Psoas muscle (tissue), 8 donors: ENCODE measurements around the gene SOX3. TPM values are rescaled to one million over a fixed set of nuclear protein-coding genes. Genes with fewer than 3 reads are reported as not detected.

Experiments
- ATAC-seq, 4 donors: fragments of 200-7000 bp; cut with Tn5 transposase; one replicate each; pipeline ENCODE4 v1.9.1; 2020; ENCODE audit warnings: moderate library complexity in 3 of 4, mild to moderate bottlenecking in 2 of 4
- DNase-seq, 2 donors: peaks; one replicate each; pipeline ENCODE4 v3.0.0-alpha.2; 2020
- H3K27ac ChIP-seq: fragments of 200-600 bp; one replicate; pipeline ENCODE4 v1.8.0; 2022
- H3K27me3 ChIP-seq, 3 donors: fragments of 200-600 bp in 1 of 3; one replicate each; pipeline versions ENCODE4 v1.6.1 to v1.8.0; 2013 to 2022; ENCODE audit warnings: low read length in 2 of 3, mild to moderate bottlenecking in 2 of 3, moderate library complexity in 1 of 3; ENCODE audit not compliant: insufficient read depth in 3 of 3
- H3K36me3 ChIP-seq, 2 donors: fragments of 200-600 bp in 1 of 2; one replicate each; pipeline versions ENCODE4 v1.6.1 to v1.8.0; 2013 to 2022; ENCODE audit warnings: low read depth in 1 of 2, mild to moderate bottlenecking in 1 of 2, moderate library complexity in 1 of 2; ENCODE audit not compliant: insufficient read depth in 1 of 2
- H3K4me1 ChIP-seq: fragments of 200-600 bp; one replicate; pipeline ENCODE4 v1.8.0; 2022
- H3K4me3 ChIP-seq: fragments of 200-600 bp; one replicate; pipeline ENCODE4 v1.8.0; 2022; ENCODE audit warnings: mild to moderate bottlenecking
- H3K9me3 ChIP-seq: fragments of 200-600 bp; one replicate; pipeline ENCODE4 v1.8.0; 2022
- WGBS, 3 donors: extraction: QIAGEN DNeasy Blood & Tissue Kit; methylation state at CpG; one replicate each; pipeline versions ENCODE4 v1.1.6 to v1.1.7; 2013; 5-methylcytosine and 5-hydroxymethylcytosine counted together
- intact Hi-C, 2 donors: fragments of 100-400 bp; cut with DNase I; formaldehyde crosslinking; loops; one replicate each; pipeline versions ENCODE4 v1.11.0 to v1.14.2; 2022
- polyA plus RNA-seq, 3 donors: library from polyadenylated mRNA; stranded (reverse); fragments of 200-250 nt; gene quantifications; one replicate each; pipeline ENCODE4 v1.2.3, GENCODE V29; 2013
- total RNA-seq, 4 donors: library from RNA; stranded (reverse); fragmentation: NEBNext Ultra II Directional in 2 of 4; extraction: Animal tissue kit (Norgen Biotek cat#: 25700) in 2 of 4; gene quantifications; one replicate each; pipeline versions ENCODE4 v1.2.1 to v1.2.4, GENCODE V29; 2021 to 2023
- TF ChIP-seq, protein P1 (sequence below): fragments of 200-600 bp; IDR thresholded peaks from one replicate; pipeline ENCODE4 v1.8.0; 2022; ENCODE audit warnings: antibody characterized with exemption
- donor health status: healthy with polysubstance abuse.
- donor health status: DM: no; HTN: no; CAD: no; lungs with moderate emphysema.
- donor health status: Bipolar disorder and iron deficiency.
- donor health status: healthy.
- donor health status: DM: yes; HTN: yes; CAD: no.
- donor health status: DM: no; HTN: no; CAD: no.
- donor health status: DM: no; HTN: no; CAD: no.
- donor health status: DM: yes; HTN: yes; CAD: no.

The SOX3 gene
- total and polyA plus RNA-seq, 7 donors = 0.03 to 0.10 TPM; not detected in 5

DNA sequence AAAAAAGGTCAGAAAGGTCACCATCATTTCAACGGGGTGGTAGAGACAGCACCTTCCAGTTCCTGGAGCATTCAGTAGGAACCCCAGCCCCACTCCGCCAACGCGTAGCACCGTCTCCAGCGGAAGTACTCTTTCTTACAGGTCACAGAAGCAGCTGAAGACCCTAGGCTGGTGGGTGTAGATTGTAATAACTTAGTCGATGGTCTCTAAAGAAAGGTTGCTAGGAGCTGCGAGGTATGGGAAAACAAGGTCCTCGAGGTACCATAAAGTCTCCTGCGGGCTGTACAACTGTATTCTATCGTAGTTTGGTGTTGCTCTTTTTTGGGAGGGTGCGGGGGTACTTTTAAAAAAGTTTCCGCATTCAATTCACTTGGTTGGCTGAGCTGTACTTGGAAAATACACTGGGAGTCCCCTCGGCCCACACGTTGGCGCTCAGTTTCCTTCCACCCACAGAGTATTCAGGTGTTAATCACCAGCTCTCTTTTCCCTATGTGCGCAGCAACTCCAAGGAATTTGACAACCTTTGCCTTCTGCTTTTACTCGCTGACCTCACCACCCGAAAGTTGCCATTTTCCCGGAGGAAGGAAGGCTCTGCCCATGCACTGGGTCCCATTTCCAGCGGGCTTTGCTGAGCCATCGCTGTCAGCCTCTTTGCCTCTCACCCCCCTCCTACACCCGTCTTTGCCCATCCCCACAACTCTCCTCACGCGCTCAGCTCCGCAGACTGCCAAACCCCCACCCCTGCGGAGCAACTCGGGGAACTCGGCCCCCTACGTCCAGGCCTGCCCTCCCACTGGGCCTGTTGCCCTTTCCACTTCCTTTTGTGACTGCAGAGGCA is 4.8 kb upstream of the SOX3 start:
- TF ChIP-seq, protein P1, sequence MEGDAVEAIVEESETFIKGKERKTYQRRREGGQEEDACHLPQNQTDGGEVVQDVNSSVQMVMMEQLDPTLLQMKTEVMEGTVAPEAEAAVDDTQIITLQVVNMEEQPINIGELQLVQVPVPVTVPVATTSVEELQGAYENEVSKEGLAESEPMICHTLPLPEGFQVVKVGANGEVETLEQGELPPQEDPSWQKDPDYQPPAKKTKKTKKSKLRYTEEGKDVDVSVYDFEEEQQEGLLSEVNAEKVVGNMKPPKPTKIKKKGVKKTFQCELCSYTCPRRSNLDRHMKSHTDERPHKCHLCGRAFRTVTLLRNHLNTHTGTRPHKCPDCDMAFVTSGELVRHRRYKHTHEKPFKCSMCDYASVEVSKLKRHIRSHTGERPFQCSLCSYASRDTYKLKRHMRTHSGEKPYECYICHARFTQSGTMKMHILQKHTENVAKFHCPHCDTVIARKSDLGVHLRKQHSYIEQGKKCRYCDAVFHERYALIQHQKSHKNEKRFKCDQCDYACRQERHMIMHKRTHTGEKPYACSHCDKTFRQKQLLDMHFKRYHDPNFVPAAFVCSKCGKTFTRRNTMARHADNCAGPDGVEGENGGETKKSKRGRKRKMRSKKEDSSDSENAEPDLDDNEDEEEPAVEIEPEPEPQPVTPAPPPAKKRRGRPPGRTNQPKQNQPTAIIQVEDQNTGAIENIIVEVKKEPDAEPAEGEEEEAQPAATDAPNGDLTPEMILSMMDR = no peak
- no peak overlapping the region for H3K4me3 ChIP-seq
- no peak for ATAC-seq
- no peaks in the 10 kb centered on the region for H3K9me3 ChIP-seq
- no peak overlapping the region for H3K27ac ChIP-seq
- intact Hi-C loops = no loop called here
- WGBS, 3 donors = 22 to 27% (median 23%) methylated on average over 30 of the region's 30 CpGs
- no peak for DNase-seq
- peaks cover 0 to 92% (median 34%) of the 10 kb centered on the region in 3 donors for H3K27me3 ChIP-seq
- H3K4me1 ChIP-seq = no peaks in the 10 kb centered on the region
- H3K36me3 ChIP-seq = no peaks in the 10 kb centered on the region

DNA sequence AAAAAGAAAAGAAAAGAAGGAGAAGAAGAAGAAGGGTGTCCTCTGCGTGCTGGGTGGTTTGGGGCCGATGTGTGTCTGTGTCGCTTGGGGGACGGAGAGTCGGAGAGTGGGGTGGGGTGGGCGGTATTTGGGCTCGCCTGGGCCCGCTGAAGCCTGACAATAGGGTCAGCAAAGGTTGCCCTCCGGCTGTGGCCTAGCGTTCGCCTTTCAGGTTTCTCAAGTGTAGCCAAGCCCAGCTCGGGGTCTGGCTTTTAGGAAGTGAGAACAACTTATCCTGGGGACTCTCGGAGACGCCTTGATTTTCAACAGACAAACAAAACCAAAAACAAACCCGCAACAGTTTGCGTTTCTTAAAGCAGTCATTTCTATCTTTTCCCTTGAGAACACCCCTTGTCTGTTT is 4.1 kb upstream of the SOX3 start:
- Histone ChIP-seq H3K9me3 (no peaks in the 10 kb centered on the region), H3K36me3 (no peaks in the 10 kb centered on the region), H3K27ac (no peak overlapping the region), H3K4me1 (no peaks in the 10 kb centered on the region), H3K27me3 (peaks cover 0 to 98% (median 35%) of the 10 kb centered on the region in 3 donors), H3K4me3 (no peak overlapping the region)
- DNase-seq (no peak), ATAC-seq (no peak)
- TF ChIP-seq, protein P1 = no peak
- intact Hi-C loops = no loop called here
- WGBS, 3 donors = 27 to 56% (median 35%) methylated on average over 11 to 16 of the region's 16 CpGs

- 0 to 17% (median 2%) methylated on average over 16 to 23 of the region's 23 CpGs for WGBS, 3 donors
- Histone ChIP-seq H3K4me1 (no peaks in the 10 kb centered on the region), H3K4me3 (no peak overlapping the region), H3K36me3 (no peaks in the 10 kb centered on the region), H3K27ac (no peak overlapping the region), H3K27me3 (peaks cover 4 to 97% (median 35%) of the 10 kb centered on the region in 3 donors), H3K9me3 (no peaks in the 10 kb centered on the region)
- TF ChIP-seq, protein P1 = no peak
- ATAC-seq (peak in 3 of 4 donors; percentile 52 to 61 (median 60)), DNase-seq (no peak)
- intact Hi-C loops = no loop called here
These were observed 3.1 kb upstream of the SOX3 start for GRCh38 chrX:140507982-140508305.

DNA sequence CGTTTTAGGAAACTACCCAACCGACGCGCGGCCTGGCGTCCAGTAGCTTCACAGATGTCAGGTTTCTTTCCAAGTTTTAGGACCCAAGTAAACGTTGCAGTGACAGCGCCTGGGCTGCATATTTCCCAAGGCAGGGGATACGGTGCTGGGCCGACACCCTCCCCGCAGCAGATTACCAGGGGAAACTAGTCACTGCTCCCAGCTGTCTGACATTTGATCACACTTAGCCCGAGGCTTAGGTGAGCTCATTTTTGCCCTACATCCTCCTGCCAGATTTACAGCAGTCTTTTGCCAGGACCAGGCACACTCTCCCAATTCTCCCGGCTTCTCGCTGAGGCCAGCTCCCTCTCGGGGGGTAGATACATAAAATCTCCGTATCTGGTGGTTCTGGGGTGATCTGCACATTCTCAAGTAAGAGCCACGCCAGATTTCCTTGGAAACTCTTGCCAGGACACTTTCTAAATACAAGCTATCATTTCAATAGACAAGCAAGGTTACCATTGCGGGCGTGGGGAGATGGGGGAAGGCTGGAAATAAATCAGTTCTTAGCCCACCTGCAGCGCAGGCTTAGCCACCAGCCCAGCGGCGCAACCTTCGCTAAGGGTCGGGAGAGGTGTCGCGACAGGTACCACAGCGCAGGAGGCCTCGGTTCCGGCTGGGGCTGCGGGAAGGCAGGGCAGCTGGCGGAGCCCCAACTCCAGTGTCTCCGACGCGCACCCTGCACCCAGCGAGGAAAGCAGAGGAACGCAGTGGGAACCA is 2.5 kb upstream of the SOX3 start:
- Histone ChIP-seq H3K4me3 (no peak overlapping the region), H3K4me1 (no peaks in the 10 kb centered on the region), H3K27me3 (peaks cover 7 to 98% (median 35%) of the 10 kb centered on the region in 3 donors), H3K9me3 (no peaks in the 10 kb centered on the region), H3K27ac (no peak overlapping the region), H3K36me3 (no peaks in the 10 kb centered on the region)
- no peak for DNase-seq
- TF ChIP-seq, protein P1 = no peak
- peak; percentile 29 to 85 (median 72) for ATAC-seq
- intact Hi-C loops = no loop called here
- 2 to 23% (median 4%) methylated on average over 23 to 36 of the region's 36 CpGs for WGBS, 3 donors
